Measurements from ENCODE around the gene TH.

DNA sequence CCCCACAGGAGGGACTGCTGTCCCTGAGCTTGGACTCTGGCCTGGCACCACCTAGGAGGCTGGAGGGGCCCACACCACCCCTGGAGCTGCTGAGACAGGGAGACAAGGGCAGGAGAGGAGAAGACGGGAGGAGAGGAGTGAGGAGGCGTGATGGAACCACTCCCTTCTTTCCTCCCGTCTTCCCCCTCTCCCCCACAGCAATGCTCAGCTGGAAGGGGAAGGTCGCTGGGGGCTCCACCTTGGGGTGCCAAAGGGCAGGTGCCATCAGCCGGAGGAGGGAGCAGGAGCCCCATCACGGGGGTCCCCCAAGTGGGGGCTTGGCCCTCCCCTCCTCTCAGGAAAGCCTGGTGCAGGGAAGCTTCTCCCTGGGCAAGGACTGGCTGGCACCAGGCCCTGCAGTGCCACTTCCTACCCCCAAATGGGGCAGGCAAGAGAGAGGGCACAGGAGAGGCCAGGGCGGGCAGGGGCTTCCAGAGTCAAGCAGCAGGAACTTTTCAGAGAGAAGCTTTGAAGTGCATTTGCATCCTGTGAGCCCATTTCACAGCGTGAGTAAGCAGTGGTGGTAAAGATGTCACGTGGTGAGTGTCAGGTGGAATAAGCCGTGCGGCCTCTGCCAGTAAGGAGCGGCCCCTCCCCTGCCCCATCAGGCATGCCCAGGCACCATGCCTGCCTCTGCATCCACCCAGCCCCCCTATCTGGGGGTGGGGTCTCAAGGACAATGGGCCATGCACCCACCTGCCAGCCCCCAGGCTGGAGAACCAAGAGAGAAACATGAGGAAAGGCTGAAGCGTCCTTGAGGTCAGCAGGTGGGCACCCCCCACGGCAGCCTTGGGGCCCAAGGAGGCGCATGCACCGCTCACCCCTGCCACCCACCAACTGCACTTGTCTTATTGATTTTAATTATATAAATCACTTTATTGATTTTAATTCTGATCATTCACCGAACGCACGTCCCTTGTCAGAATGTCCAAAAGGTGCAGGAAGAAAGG lies 37.3 kb downstream of the TH start:
- TF ChIP-seq POLR2AphosphoS5 (IDR thresholded peaks at IDR 0.05; ENCODE audit: borderline replicate concordance, low read depth, low read length), result no peak
- no peak for TF ChIP-seq EZH2 (IDR thresholded peaks at IDR 0.05)
